Liver (tissue), 9 donors: ENCODE results near the gene MBP. TPM values are rescaled to one million over a fixed set of nuclear protein-coding genes. Genes with fewer than 3 reads are reported as not detected.

Experiments used
- DNase-seq: peaks from one replicate; pipeline ENCODE4 v3.0.0-alpha.2; 2017; ENCODE audit warnings: low spot score
- H3K27ac ChIP-seq, 2 donors: one replicate each; pipeline ENCODE4 v1.7.0; 2013; ENCODE audit warnings: inconsistent platforms in 2 of 2, low read length in 2 of 2, control low read depth in 1 of 2, low read depth in 1 of 2, mild to moderate bottlenecking in 1 of 2
- H3K27me3 ChIP-seq, 4 donors: one replicate each; pipeline versions ENCODE4 v1.6.1 to v1.7.0; 2013; ENCODE audit warnings: low read length in 3 of 4, inconsistent platforms in 1 of 4, mild to moderate bottlenecking in 1 of 4, moderate library complexity in 1 of 4; ENCODE audit not compliant: control insufficient read depth in 4 of 4, insufficient read depth in 4 of 4
- H3K36me3 ChIP-seq, 4 donors: one replicate each; pipeline versions ENCODE4 v1.6.1 to v1.7.0; 2013; ENCODE audit warnings: low read length in 3 of 4, mild to moderate bottlenecking in 3 of 4, low read depth in 1 of 4, moderate library complexity in 1 of 4; ENCODE audit not compliant: control insufficient read depth in 4 of 4, insufficient read depth in 3 of 4
- H3K4me1 ChIP-seq, 4 donors: one replicate each; pipeline versions ENCODE4 v1.6.1 to v1.7.0; 2013; ENCODE audit warnings: low read length in 3 of 4, mild to moderate bottlenecking in 3 of 4, moderate library complexity in 1 of 4; ENCODE audit not compliant: control insufficient read depth in 4 of 4, insufficient read depth in 4 of 4
- H3K4me3 ChIP-seq, 3 donors: one replicate each; pipeline versions ENCODE4 v1.6.1 to v1.7.0; 2013; ENCODE audit warnings: low read length in 3 of 3, control low read depth in 1 of 3, low read depth in 1 of 3, mild to moderate bottlenecking in 1 of 3
- H3K9ac ChIP-seq, 2 donors: one replicate each; pipeline ENCODE4 v1.7.0; 2013; ENCODE audit warnings: low read length in 2 of 2, mild to moderate bottlenecking in 2 of 2, moderate library complexity in 2 of 2, control low read depth in 1 of 2, low read depth in 1 of 2
- H3K9me3 ChIP-seq, 4 donors: one replicate each; pipeline versions ENCODE4 v1.6.1 to v1.7.0; 2013; ENCODE audit warnings: low read length in 3 of 4; ENCODE audit not compliant: control insufficient read depth in 4 of 4
- CTCF ChIP-seq: fragments of 150-350 bp; IDR thresholded peaks from 2 replicates; pipeline ENCODE4 v1.5.1; 2017; ENCODE audit warnings: improper control_type of control experiment, low read depth, low read length; ENCODE audit not compliant: missing input control
- EGR1 ChIP-seq, 2 donors: IDR thresholded peaks; 2 replicates each; pipeline ENCODE4 v1.6.1; 2016 to 2018; ENCODE audit warnings: antibody characterized with exemption in 2 of 2, low read depth in 2 of 2
- GABPA ChIP-seq, 2 donors: IDR thresholded peaks in 1 of 2; conservative IDR thresholded peaks in 1 of 2; 2 replicates each; pipeline ENCODE4 v1.6.1; 2016; ENCODE audit warnings: antibody characterized with exemption in 2 of 2, mild to moderate bottlenecking in 1 of 2, moderate library complexity in 1 of 2
- HNF4A ChIP-seq, 2 donors: conservative IDR thresholded peaks; 2 replicates each; pipeline ENCODE4 v1.6.1; 2016; ENCODE audit warnings: antibody characterized with exemption in 2 of 2, mild to moderate bottlenecking in 2 of 2
- HNF4G ChIP-seq: IDR thresholded peaks from 2 replicates; pipeline ENCODE4 v1.6.1; 2016; ENCODE audit warnings: antibody characterized with exemption
- JUND ChIP-seq, 2 donors: IDR thresholded peaks; 2 replicates each; pipeline ENCODE4 v1.6.1; 2016; ENCODE audit warnings: antibody characterized with exemption in 2 of 2
- MAX ChIP-seq: IDR thresholded peaks from 2 replicates; pipeline ENCODE4 v1.6.1; 2016; ENCODE audit warnings: antibody characterized with exemption
- RAD21 ChIP-seq, 2 donors: IDR thresholded peaks; 2 replicates each; pipeline ENCODE4 v1.6.1; 2016; ENCODE audit warnings: antibody characterized with exemption in 2 of 2, mild to moderate bottlenecking in 2 of 2
- TAF1 ChIP-seq: conservative IDR thresholded peaks from 2 replicates; pipeline ENCODE4 v1.6.1; 2016; ENCODE audit warnings: antibody characterized with exemption, mild to moderate bottlenecking
- YY1 ChIP-seq: IDR thresholded peaks from 2 replicates; pipeline ENCODE4 v1.6.1; 2016; ENCODE audit warnings: antibody characterized with exemption, mild to moderate bottlenecking
- WGBS: extraction: QIAGEN DNeasy Blood & Tissue Kit; methylation state at CpG from one replicate; pipeline ENCODE4 v1.1.7; 2013; 5-methylcytosine and 5-hydroxymethylcytosine counted together
- polyA plus RNA-seq, 2 donors: library from polyadenylated mRNA; stranded (reverse) in 1 of 2; unstranded in 1 of 2; fragments of 200-250 nt in 1 of 2; fragments of >200 nt in 1 of 2; fragmentation: Nextera tagmentation in 1 of 2; extraction: Ambion mirVana in 1 of 2; gene quantifications; one replicate each; pipeline versions ENCODE4 v1.2.1 to v1.2.3, GENCODE V29; 2013 to 2015
- total RNA-seq, 2 donors: library from RNA; depleted of rRNA; stranded (reverse); fragments of >200 nt; gene quantifications; one replicate each; pipeline ENCODE4 v1.2.3, GENCODE V29; 2014
- TF ChIP-seq, protein P1 (sequence below): IDR thresholded peaks from 2 replicates; pipeline ENCODE4 v1.6.1; 2016; ENCODE audit warnings: antibody characterized with exemption, mild to moderate bottlenecking
- TF ChIP-seq, protein P2 (sequence below): IDR thresholded peaks from 2 replicates; pipeline ENCODE4 v1.6.1; 2016; ENCODE audit warnings: antibody characterized with exemption
- donor health status: healthy.
- donor health status: healthy.
- donor health status: healthy.
- donor health status: healthy.
- donor health status: healthy.

Gene MBP
- total and polyA plus RNA-seq, 4 donors: 9.7 to 23.3 (median 17.7) TPM

GRCh38 chr18:77037567-77037966, 95.0 kb downstream of the MBP start (continued):
- no peak for TF ChIP-seq EGR1 (IDR thresholded peaks at IDR 0.05; ENCODE audit: low read depth in 2 of 2)
- TF ChIP-seq YY1: no peak

DNA sequence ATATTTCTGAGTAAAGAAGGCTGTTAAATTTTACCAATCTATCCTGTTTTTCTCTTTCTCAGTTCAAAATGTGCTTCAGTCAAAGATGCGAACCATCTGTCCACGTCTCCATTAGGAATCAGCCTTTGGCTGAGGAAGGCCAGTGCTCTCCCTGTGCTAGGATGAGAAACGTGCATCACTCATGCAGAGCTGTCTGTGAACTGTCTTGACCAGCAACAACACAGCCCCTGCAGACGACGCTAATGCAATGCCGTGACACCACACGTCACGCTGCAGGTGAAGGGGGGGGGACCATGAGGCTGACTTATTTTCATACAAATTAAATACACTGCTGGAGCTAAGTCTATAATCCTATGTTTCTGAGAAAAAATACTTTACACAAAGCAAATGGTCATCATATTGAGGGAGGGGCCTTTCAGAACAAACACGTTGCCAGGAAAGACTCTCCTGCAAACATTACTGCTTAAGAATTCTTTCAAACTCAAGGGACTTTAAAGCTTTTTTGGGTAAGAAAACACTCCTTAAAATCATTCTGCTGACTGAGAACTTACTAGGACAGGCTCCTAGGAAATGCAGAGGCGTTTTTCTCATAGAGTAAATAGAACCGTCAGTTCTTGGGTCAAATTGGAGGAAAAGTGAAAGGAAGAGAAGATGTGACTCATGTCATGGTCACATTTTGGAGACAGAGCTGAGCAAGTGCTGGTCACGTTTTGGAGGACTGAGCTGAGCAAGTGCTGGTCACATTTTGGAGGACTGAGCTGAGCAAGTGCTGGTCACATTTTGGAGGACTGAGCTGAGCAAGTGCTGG, 97.0 kb downstream of the MBP start:
- Histone ChIP-seq H3K36me3 (peaks cover 0 to 3% (median 1%) of the 10 kb centered on the region in 4 donors), H3K27me3 (no peaks in the 10 kb centered on the region), H3K27ac (no peak overlapping the region), H3K9me3 (no peaks in the 10 kb centered on the region), H3K4me3 (no peak overlapping the region), H3K9ac (no peak overlapping the region), H3K4me1 (peaks cover 0 to 4% (median 0%) of the 10 kb centered on the region in 4 donors)
- TF ChIP-seq JUND (IDR thresholded peaks at IDR 0.05) (no peak), CTCF (no peak), MAX (no peak), HNF4A (conservative IDR thresholded peaks at IDR 0.05) (no peak), RAD21 (IDR thresholded peaks at IDR 0.05) (no peak), TAF1 (no peak), GABPA (IDR thresholded peaks at IDR 0.05 in 1 of 2, conservative IDR thresholded peaks at IDR 0.05 in 1 of 2) (no peak), HNF4G (no peak)
- TF ChIP-seq, protein P1, sequence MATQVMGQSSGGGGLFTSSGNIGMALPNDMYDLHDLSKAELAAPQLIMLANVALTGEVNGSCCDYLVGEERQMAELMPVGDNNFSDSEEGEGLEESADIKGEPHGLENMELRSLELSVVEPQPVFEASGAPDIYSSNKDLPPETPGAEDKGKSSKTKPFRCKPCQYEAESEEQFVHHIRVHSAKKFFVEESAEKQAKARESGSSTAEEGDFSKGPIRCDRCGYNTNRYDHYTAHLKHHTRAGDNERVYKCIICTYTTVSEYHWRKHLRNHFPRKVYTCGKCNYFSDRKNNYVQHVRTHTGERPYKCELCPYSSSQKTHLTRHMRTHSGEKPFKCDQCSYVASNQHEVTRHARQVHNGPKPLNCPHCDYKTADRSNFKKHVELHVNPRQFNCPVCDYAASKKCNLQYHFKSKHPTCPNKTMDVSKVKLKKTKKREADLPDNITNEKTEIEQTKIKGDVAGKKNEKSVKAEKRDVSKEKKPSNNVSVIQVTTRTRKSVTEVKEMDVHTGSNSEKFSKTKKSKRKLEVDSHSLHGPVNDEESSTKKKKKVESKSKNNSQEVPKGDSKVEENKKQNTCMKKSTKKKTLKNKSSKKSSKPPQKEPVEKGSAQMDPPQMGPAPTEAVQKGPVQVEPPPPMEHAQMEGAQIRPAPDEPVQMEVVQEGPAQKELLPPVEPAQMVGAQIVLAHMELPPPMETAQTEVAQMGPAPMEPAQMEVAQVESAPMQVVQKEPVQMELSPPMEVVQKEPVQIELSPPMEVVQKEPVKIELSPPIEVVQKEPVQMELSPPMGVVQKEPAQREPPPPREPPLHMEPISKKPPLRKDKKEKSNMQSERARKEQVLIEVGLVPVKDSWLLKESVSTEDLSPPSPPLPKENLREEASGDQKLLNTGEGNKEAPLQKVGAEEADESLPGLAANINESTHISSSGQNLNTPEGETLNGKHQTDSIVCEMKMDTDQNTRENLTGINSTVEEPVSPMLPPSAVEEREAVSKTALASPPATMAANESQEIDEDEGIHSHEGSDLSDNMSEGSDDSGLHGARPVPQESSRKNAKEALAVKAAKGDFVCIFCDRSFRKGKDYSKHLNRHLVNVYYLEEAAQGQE: no peak
- WGBS: 84% methylated on average over 12 of the region's 12 CpGs
- DNase-seq: no peak

DNA sequence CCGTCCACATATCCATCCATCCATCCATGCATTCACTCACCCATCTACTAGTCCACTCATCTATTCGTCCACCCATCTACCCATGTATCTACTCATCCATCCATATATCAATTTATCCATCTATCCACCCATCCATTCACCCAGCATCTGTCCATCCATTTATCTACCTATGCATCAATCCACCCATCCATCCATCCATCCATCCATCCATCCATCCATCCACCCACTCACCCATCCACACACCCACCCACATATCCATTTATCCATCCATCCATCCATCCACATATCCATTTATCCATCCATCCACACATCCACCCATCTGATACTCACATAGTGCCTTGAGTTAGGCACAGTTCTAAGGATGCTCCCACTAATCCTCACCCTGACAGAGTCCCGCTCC, 99.0 kb downstream of the MBP start:
- Histone ChIP-seq H3K27ac (no peak overlapping the region), H3K4me3 (no peak overlapping the region), H3K36me3 (peaks cover 0 to 3% (median 1%) of the 10 kb centered on the region in 4 donors), H3K9ac (no peak overlapping the region), H3K9me3 (no peaks in the 10 kb centered on the region), H3K4me1 (no peaks in the 10 kb centered on the region), H3K27me3 (no peaks in the 10 kb centered on the region)
- TF ChIP-seq HNF4A (conservative IDR thresholded peaks at IDR 0.05) (no peak), TAF1 (no peak), HNF4G (no peak), CTCF (no peak), MAX (no peak), GABPA (IDR thresholded peaks at IDR 0.05 in 1 of 2, conservative IDR thresholded peaks at IDR 0.05 in 1 of 2) (no peak), RAD21 (IDR thresholded peaks at IDR 0.05) (no peak), EGR1 (IDR thresholded peaks at IDR 0.05; ENCODE audit: low read depth in 2 of 2) (no peak), YY1 (no peak)
- TF ChIP-seq, protein P2, sequence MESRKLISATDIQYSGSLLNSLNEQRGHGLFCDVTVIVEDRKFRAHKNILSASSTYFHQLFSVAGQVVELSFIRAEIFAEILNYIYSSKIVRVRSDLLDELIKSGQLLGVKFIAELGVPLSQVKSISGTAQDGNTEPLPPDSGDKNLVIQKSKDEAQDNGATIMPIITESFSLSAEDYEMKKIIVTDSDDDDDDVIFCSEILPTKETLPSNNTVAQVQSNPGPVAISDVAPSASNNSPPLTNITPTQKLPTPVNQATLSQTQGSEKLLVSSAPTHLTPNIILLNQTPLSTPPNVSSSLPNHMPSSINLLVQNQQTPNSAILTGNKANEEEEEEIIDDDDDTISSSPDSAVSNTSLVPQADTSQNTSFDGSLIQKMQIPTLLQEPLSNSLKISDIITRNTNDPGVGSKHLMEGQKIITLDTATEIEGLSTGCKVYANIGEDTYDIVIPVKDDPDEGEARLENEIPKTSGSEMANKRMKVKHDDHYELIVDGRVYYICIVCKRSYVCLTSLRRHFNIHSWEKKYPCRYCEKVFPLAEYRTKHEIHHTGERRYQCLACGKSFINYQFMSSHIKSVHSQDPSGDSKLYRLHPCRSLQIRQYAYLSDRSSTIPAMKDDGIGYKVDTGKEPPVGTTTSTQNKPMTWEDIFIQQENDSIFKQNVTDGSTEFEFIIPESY: no peak
- DNase-seq: no peak
- 97% methylated on average over 3 of the region's 3 CpGs for WGBS
